HL-60 (cell line): Measurements from ENCODE around the gene S100A16.

Experiments
- CTCF ChIP-seq: IDR thresholded peaks from one replicate; pipeline ENCODE4 v1.5.1; 2011; ENCODE audit warnings: low read length, control low read depth, inconsistent platforms; ENCODE audit not compliant: insufficient read depth
- POLR2AphosphoS5 ChIP-seq: IDR thresholded peaks from 2 replicates; pipeline ENCODE4 v1.6.1; 2012; ENCODE audit warnings: low read depth

- TF ChIP-seq CTCF = no peak
- TF ChIP-seq POLR2AphosphoS5 = no peak
Observed at GRCh38 chr1:153578490-153578889, 34.4 kb downstream of the S100A16 start.
